ENCODE data around the gene DHRS2.

DHRS2 gene

DNA sequence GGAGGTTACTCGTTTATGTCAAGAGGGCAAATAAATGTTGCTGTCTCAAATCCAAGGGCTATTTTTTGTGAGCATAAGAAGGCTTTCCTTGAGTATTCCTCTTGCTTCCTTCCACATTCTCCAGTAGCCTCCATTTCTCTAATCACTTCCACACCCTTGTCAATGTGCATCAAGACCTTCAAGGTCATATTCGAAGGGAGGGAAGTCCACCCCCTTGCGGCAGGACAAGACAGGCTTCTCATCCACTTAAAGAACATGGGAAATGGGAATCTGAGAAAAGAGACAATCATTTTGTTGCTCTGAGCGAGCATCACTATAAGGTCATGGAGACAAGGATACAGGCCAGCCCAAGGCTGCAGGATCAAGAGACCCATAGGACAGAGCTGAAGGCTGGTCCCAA, 13.2 kb upstream of the DHRS2 start:
- no peaks in the 10 kb centered on the region for H3K36me3 Mint-ChIP-seq (ENCODE audit: low read depth)
- no peak overlapping the region for H3K4me3 Mint-ChIP-seq
- H3K4me1 Mint-ChIP-seq: no peaks in the 10 kb centered on the region
- peaks cover 21% of the 10 kb centered on the region for H3K27me3 Mint-ChIP-seq (ENCODE audit: low read depth, poor library complexity)
- no peak overlapping the region for H3K27ac Mint-ChIP-seq
- no peak for TF ChIP-seq CTCF (IDR thresholded peaks at IDR 0.05)
- no peak for DNase-seq
- peaks cover 53% of the 10 kb centered on the region for H3K9me3 Mint-ChIP-seq

DNA sequence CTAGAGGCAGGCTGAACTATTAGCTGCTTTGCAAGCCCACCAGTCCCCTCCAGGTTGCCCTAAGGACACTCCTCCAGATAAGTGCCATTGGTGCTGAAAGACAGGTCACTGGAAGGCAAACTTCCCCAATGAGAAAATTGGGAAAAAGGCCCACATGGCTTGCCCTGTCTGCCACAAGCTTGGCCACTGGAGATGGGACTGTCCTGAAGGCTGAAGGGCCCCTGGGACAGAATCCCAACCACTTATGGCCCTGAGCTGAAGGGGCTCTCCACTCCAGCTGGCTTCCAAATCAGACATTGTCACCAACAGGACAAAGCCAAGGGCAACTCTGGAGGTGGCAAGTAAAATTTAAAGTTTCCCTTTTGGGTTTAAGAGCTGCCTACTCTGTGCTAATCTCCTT, 12.2 kb upstream of the DHRS2 start:
- no peaks in the 10 kb centered on the region for H3K36me3 Mint-ChIP-seq (ENCODE audit: low read depth)
- peaks cover 16% of the 10 kb centered on the region for H3K27me3 Mint-ChIP-seq (ENCODE audit: low read depth, poor library complexity)
- H3K4me1 Mint-ChIP-seq: no peaks in the 10 kb centered on the region
- H3K9me3 Mint-ChIP-seq: peaks cover 53% of the 10 kb centered on the region
- H3K4me3 Mint-ChIP-seq: no peak overlapping the region
- H3K27ac Mint-ChIP-seq: no peak overlapping the region
- TF ChIP-seq CTCF (IDR thresholded peaks at IDR 0.05): no peak
- DNase-seq: no peak

- Mint-ChIP-seq H3K9me3 (peaks cover 53% of the 10 kb centered on the region), H3K27ac (no peak overlapping the region), H3K4me1 (no peaks in the 10 kb centered on the region), H3K36me3 (ENCODE audit: low read depth) (no peaks in the 10 kb centered on the region), H3K4me3 (no peak overlapping the region), H3K27me3 (ENCODE audit: low read depth, poor library complexity) (peaks cover 12% of the 10 kb centered on the region)
- DNase-seq: no peak
- no peak for TF ChIP-seq CTCF (IDR thresholded peaks at IDR 0.05)
These were observed 11.2 kb upstream of the DHRS2 start for GRCh38 chr14:23624830-23625404.

- peaks cover 49% of the 10 kb centered on the region for H3K9me3 Mint-ChIP-seq
- H3K4me3 Mint-ChIP-seq: no peak overlapping the region
- H3K27ac Mint-ChIP-seq: no peak overlapping the region
- no peaks in the 10 kb centered on the region for H3K36me3 Mint-ChIP-seq (ENCODE audit: low read depth)
- peaks cover 18% of the 10 kb centered on the region for H3K27me3 Mint-ChIP-seq (ENCODE audit: low read depth, poor library complexity)
- no peak for DNase-seq
- TF ChIP-seq CTCF (IDR thresholded peaks at IDR 0.05): no peak
- H3K4me1 Mint-ChIP-seq: peaks cover 16% of the 10 kb centered on the region
These were observed 9.2 kb upstream of the DHRS2 start for GRCh38 chr14:23626946-23627345.

GRCh38 chr14:23627961-23628360, 8.2 kb upstream of the DHRS2 start:
- Mint-ChIP-seq H3K27ac (no peak overlapping the region), H3K4me1 (peaks cover 22% of the 10 kb centered on the region), H3K9me3 (peaks cover 42% of the 10 kb centered on the region), H3K4me3 (no peak overlapping the region), H3K27me3 (ENCODE audit: low read depth, poor library complexity) (peaks cover 8% of the 10 kb centered on the region), H3K36me3 (ENCODE audit: low read depth) (no peaks in the 10 kb centered on the region)
- DNase-seq: no peak
- no peak for TF ChIP-seq CTCF (IDR thresholded peaks at IDR 0.05)

DNA sequence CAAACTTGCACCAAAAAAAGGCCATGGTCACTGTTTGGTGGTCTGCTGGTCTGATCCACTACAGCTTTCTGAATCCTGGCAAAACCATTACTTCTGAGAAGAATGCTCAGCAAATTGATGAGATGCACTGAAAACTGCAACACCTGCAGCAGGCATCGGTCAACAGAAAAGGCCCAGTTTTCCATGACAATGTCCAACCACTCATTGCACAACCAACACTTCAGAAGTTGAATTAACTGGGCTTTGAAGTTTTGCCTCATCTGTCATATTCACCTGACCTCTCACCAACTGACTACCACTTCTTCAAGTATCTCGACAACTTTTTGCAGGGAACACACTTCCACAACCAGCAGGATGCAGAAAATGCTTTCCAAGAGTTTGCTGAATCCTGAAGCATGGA, 7.0 kb upstream of the DHRS2 start:
- no peak for TF ChIP-seq CTCF (IDR thresholded peaks at IDR 0.05)
- Mint-ChIP-seq H3K27me3 (ENCODE audit: low read depth, poor library complexity) (peaks cover 13% of the 10 kb centered on the region), H3K27ac (no peak overlapping the region), H3K9me3 (peaks cover 30% of the 10 kb centered on the region), H3K4me1 (peaks cover 28% of the 10 kb centered on the region), H3K4me3 (no peak overlapping the region), H3K36me3 (ENCODE audit: low read depth) (no peaks in the 10 kb centered on the region)
- no peak for DNase-seq

All from nephron progenitor cell (in vitro differentiated cells).